Stimulated activated CD4-positive, alpha-beta T cell treated with anti-CD3 and anti-CD28 coated beads, Interleukin-12 subunit alpha, Interleukin-12 subunit beta, amount 100 ng/mL, for 48 hours (primary cell): ENCODE measurements around the gene MYOZ3.

Experiments
- DNase-seq, 3 donors: peaks; one replicate each; pipeline ENCODE4 v3.0.0-alpha.2; 2020; ENCODE audit warnings: low read depth in 2 of 3, low spot score in 1 of 3

MYOZ3 gene

GRCh38 chr5:150626853-150627276 is 34.2 kb upstream of the MYOZ3 start:
- DNase-seq: no peak

- no peak for DNase-seq
Observed at GRCh38 chr5:150627731-150628545, 33.1 kb upstream of the MYOZ3 start.

- no peak for DNase-seq
Observed at GRCh38 chr5:150628936-150629485, 32.0 kb upstream of the MYOZ3 start.

- DNase-seq: no peak
Observed at GRCh38 chr5:150630016-150630415, 31.0 kb upstream of the MYOZ3 start.

DNA sequence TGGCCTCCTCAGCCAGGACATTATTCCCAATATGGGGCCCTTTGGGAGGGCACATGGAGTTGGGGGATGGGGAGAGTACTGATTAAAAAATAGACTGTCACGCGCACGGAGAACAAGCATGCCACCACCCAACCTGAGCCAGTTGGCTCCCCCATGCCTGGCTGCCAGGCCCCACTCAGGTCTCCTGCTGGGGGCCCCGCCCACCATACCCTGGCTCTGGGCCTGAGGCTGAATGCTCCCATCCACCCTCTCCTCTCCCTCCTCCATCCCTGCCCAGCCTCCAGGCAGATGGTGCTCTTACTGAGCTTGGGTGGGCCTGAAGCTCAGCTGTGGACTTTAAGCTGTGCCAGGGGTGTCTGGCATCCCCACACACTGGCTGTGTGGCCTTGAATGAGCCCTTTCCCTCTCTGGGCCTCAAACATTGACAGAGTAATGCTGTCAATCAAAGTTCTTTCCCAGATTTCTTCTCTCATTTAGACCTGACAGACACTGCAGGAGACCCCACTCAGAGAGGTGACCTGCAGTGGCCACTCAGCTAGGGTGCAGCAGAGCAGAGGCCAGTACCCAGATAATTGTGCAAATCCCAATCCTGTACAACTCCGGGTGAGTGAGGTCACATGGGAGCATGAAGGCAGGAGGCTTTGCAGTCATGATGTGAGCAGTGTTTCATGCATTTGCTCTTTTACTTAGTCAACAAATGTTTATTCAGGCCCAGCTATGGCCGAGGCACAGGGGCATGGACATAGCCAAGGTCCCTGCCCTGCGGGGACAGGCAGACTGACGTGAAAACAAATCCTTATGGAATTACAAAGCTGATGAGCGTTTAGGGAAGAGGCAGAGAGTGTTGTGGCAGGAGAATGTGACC is 30.4 kb upstream of the MYOZ3 start:
- no peak for DNase-seq

- no peak for DNase-seq
Observed at GRCh38 chr5:150631326-150631701, 29.7 kb upstream of the MYOZ3 start.

DNA sequence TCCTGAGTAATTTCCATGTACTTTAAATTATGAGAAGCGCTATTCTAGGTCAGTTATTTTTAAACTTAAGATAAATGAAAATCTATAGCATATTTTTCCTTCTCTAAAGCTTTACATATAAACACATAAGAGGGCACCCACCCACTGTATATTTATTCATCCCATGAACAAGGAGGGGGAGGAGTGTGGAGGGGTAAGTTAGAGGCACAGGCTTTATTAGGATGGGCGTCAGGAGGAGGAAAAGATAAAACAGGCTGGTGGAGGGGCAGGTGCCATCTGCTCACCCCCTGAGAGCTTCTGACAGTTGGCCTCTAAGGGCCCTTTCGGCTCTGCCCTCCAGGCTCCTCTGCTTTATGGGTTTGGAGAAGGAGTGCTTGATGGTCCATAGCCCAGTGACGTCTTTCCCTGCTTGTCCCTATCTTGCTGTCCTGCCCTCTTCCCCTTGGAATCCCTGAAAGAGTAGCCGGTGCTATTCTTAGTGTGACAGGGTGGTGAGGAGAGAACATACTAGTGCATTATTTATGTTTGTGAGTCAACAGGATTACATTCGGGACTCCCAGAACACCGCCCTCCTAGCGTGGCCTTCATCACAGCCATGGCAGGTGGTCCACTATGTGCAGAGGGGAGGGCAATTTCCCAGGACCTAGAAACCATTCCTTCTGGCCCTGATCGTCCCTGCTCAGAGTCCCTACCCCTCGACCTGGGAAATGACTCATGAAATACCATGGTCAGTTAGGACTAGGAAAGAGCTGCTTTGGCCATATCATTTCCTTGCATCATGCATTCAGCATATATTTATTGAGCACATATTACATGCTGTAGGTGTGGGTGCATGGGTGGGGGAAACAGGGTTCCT is 28.5 kb upstream of the MYOZ3 start:
- no peak for DNase-seq

DNA sequence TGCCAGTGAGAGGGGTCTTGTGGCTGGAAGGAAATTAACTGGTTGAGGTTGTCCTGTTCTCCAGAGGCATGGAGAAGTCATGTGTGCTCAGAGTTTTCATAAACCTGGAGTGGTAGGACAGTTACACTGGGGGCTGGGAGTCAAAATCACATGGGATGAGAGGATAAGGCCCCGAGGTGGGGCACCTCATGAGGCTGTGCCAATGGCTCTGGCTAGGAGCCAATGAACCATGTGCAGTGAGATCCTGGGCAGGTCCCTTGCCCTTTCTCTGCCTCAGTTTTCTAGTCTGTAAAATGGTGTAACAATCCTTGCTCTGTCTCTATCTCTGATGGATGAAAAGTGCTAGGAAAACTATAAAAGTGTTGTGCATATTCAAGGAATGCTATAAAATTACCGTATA is 27.6 kb upstream of the MYOZ3 start:
- no peak for DNase-seq

- no peak for DNase-seq
Observed at GRCh38 chr5:150636391-150637244, 24.4 kb upstream of the MYOZ3 start.

GRCh38 chr5:150637245-150638052 is 23.6 kb upstream of the MYOZ3 start:
- no peak for DNase-seq

- no peak for DNase-seq
Observed at GRCh38 chr5:150638053-150638444, 23.0 kb upstream of the MYOZ3 start.

GRCh38 chr5:150638488-150639376 is 22.3 kb upstream of the MYOZ3 start:
- DNase-seq: no peak

GRCh38 chr5:150639377-150639692 is 21.7 kb upstream of the MYOZ3 start:
- no peak for DNase-seq

DNA sequence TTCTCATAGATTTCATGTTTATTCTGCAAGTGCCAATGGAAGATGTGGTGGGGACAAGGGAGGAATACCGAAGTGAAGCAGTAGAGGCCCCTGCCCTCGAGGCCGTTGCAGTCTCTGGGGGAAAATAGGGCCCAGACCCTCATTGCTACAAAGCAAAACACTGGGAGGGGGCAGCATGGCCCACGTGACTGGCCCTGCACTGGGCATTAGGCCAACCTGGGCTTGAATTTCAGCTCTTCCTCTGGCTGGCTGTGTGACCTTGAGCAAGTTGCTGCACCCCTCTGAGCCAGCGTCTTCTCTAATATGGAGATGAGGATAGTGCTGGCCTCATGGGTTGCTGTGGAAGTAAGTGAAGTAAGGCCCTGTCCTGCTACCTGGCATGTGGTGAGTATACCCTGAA is 21.3 kb upstream of the MYOZ3 start:
- DNase-seq: no peak

- DNase-seq: no peak
Observed at GRCh38 chr5:150640311-150641005, 20.6 kb upstream of the MYOZ3 start, which contains the start of gene SYNPO. Gene SYNPO, plus strand, starts transcription at chr5:150640660. Its CDS starts 7,616 bp downstream, at chr5:150648276.

GRCh38 chr5:150641006-150641570 is 20.0 kb upstream of the MYOZ3 start:
- DNase-seq: no peak

DNA sequence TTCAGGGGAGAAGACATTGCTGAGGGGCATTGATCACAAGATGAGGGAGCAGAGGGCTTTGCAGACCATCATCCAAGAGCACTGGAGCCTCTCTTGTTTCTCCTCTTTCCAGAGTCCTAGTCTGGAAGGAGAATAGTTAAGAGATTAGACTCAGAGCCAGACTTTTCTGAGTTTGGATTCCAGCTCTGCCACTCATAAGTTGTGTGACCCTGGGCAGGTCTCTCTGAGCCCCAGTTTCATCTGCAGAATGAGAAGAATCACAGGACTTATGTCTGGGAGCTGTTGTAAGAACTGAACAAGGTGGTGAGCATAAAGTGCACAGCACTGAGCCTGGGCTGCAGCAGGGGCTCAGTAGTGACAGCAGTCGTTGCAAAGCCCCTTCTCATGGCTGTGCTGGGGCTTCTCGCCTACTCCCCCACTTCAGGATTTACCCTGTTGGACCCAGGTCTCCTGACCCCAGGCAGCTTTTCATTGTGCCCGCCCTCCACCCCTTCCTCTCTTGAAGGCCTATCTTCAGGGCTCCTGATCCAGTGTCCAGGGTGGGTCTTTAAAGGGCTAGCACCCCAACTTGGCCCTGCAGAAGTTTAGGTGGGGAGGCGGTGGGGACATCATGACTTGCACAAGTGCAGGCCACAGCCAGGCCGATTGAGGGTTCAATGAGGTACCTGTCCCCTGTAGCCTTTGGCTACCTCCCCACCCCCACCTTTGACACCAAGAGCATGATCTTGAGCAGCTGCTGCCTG is 19.1 kb upstream of the MYOZ3 start:
- no peak for DNase-seq
